GM19463 (cell line): ENCODE measurements around the gene SHROOM1.
A peak's percentile ranks its signal among the peaks of the same experiment; 100 is the strongest.

Experiments
- ATAC-seq: cut with Tn5 transposase; IDR thresholded peaks from one replicate; pipeline ENCODE4 v1.9.1; 2021; ENCODE audit warnings: mild to moderate bottlenecking, moderate library complexity; ENCODE audit not compliant: unreplicated experiment

Gene SHROOM1

GRCh38 chr5:132853323-132853722, 22.9 kb upstream of the SHROOM1 start:
- no peak for ATAC-seq

GRCh38 chr5:132850066-132850465, 19.6 kb upstream of the SHROOM1 start:
- no peak for ATAC-seq

- ATAC-seq, result no peak
These were observed 18.9 kb upstream of the SHROOM1 start for GRCh38 chr5:132849347-132849746.

GRCh38 chr5:132848270-132848669, 17.8 kb upstream of the SHROOM1 start:
- no peak for ATAC-seq

GRCh38 chr5:132841305-132841704, 10.9 kb upstream of the SHROOM1 start:
- no peak for ATAC-seq

- ATAC-seq, result no peak
These were observed 10.4 kb upstream of the SHROOM1 start for GRCh38 chr5:132840896-132841295.

GRCh38 chr5:132840313-132840712, 9.9 kb upstream of the SHROOM1 start:
- ATAC-seq, result no peak

GRCh38 chr5:132839426-132840301, 9.2 kb upstream of the SHROOM1 start:
- ATAC-seq, result no peak

- ATAC-seq, result no peak
These were observed 8.3 kb upstream of the SHROOM1 start for GRCh38 chr5:132838516-132839282.

- ATAC-seq, result no peak
These were observed 7.4 kb upstream of the SHROOM1 start for GRCh38 chr5:132837868-132838267.

GRCh38 chr5:132836852-132837251, 6.4 kb upstream of the SHROOM1 start:
- no peak for ATAC-seq

- no peak for ATAC-seq
These were observed 3.6 kb upstream of the SHROOM1 start for GRCh38 chr5:132834057-132834456.

- no peak for ATAC-seq
These were observed 2.2 kb upstream of the SHROOM1 start for GRCh38 chr5:132832612-132833011.

- no peak for ATAC-seq
These were observed 831 bp upstream of the SHROOM1 start for GRCh38 chr5:132831095-132831860.

GRCh38 chr5:132829742-132830435, 558 bp downstream of the SHROOM1 start:
- ATAC-seq, result peak; percentile 78

GRCh38 chr5:132828846-132829494, 1.5 kb downstream of the SHROOM1 start:
- ATAC-seq, result no peak

- ATAC-seq, result no peak
These were observed 2.3 kb downstream of the SHROOM1 start for GRCh38 chr5:132827943-132828673.

GRCh38 chr5:132826424-132827082, 3.9 kb downstream of the SHROOM1 start:
- no peak for ATAC-seq

- ATAC-seq, result no peak
These were observed 4.5 kb downstream of the SHROOM1 start for GRCh38 chr5:132825834-132826391.
